Stomach (tissue), 9 donors: ENCODE measurements around the gene RAB3C. TPM values are rescaled to one million over a fixed set of nuclear protein-coding genes. Genes with fewer than 3 reads are reported as not detected.
"Not testable (repeated sequence)": the region's sequence is repeated elsewhere in the genome, so short reads cannot be mapped to it uniquely, and the experiment has no call there.

ENCODE experiments used
- DNase-seq, 2 donors: peaks; one replicate each; pipeline versions ENCODE4 v3.0.0 to v3.0.0-alpha.2; 2013 to 2019
- H3K27ac ChIP-seq, 5 donors: fragments of 200-600 bp in 4 of 5; sonication (generic) in 4 of 5; one replicate each; pipeline ENCODE4 v1.5.1; 2013 to 2019; ENCODE audit warnings: mild to moderate bottlenecking in 1 of 5, moderate library complexity in 1 of 5
- H3K27me3 ChIP-seq, 3 donors: fragments of 200-600 bp; sonication (generic); one replicate each; pipeline ENCODE4 v1.5.1; 2017 to 2019; ENCODE audit warnings: mixed run types in 1 of 3
- H3K36me3 ChIP-seq, 4 donors: fragments of 200-600 bp; sonication (generic); 1 replicate in 3 of 4; 2 replicates in 1 of 4; pipeline ENCODE4 v1.5.1; 2016 to 2019
- H3K4me1 ChIP-seq, 4 donors: fragments of 200-600 bp; sonication (generic); one replicate each; pipeline ENCODE4 v1.5.1; 2016 to 2019
- H3K4me3 ChIP-seq, 4 donors: fragments of 200-600 bp; sonication (generic) in 3 of 4; one replicate each; pipeline ENCODE4 v1.5.1; 2016 to 2019; ENCODE audit warnings: mild to moderate bottlenecking in 1 of 4
- H3K9me3 ChIP-seq, 4 donors: fragments of 200-600 bp; sonication (generic); one replicate each; pipeline ENCODE4 v1.5.1; 2016 to 2019
- EP300 ChIP-seq: sonication (generic); formaldehyde crosslinking; IDR thresholded peaks from one replicate; pipeline ENCODE4 v1.6.1; 2017; ENCODE audit warnings: antibody characterized with exemption
- POLR2A ChIP-seq, 4 donors: fragments of 450-650 bp; IDR thresholded peaks; one replicate each; pipeline ENCODE4 v1.6.1; 2016; ENCODE audit warnings: antibody characterized with exemption in 4 of 4, control low read depth in 2 of 4, mild to moderate bottlenecking in 1 of 4, moderate library complexity in 1 of 4
- POLR2AphosphoS5 ChIP-seq, 3 donors: sonication (generic); formaldehyde crosslinking; IDR thresholded peaks; one replicate each; pipeline ENCODE4 v1.6.1; 2016; ENCODE audit warnings: antibody characterized with exemption in 3 of 3
- WGBS, 5 donors: extraction: QIAGEN DNeasy Blood & Tissue Kit in 3 of 5; methylation state at CpG; one replicate each; pipeline versions ENCODE4 v1.1.5 to v1.1.7; 2013 to 2018; 5-methylcytosine and 5-hydroxymethylcytosine counted together
- intact Hi-C: fragments of 100-400 bp; cut with DNase I; formaldehyde crosslinking; loops from one replicate; pipeline ENCODE4 v1.15.1; 2023; ENCODE audit warnings: low total_unique reads
- polyA plus RNA-seq, 3 donors: library from polyadenylated mRNA; stranded (reverse); fragments of 200-250 nt; gene quantifications; one replicate each; pipeline ENCODE4 v1.2.3, GENCODE V29; 2013
- total RNA-seq, 5 donors: library from RNA; depleted of rRNA; stranded (reverse); fragments of >200 nt; gene quantifications; one replicate each; pipeline versions ENCODE4 v1.1.0 to v1.2.3, GENCODE V29; 2014 to 2016
- TF ChIP-seq, protein P1 (sequence below), 7 experiments: fragments of 450-650 bp in 4 of 7; fragments of 200-600 bp in 3 of 7; sonication (generic) in 3 of 7; IDR thresholded peaks; one replicate each; pipeline ENCODE4 v1.5.1; 2016 to 2019; ENCODE audit warnings: antibody characterized with exemption in 7 of 7, control low read depth in 2 of 7, mild to moderate bottlenecking in 1 of 7
- donor health status: healthy with polysubstance abuse.
- donor health status: Bipolar disorder and iron deficiency.
- donor health status: healthy.

Gene RAB3C
- total and polyA plus RNA-seq, 8 donors: 0.31 to 7.9 (median 2.2) TPM; not detected in 3

- DNase-seq: peak in 1 of 2 donors; percentile 15
- no peaks in the 10 kb centered on the region for H3K4me1 ChIP-seq
- H3K9me3 ChIP-seq: no peaks in the 10 kb centered on the region
- intact Hi-C loops: no loop called here
- H3K36me3 ChIP-seq: no peaks in the 10 kb centered on the region
- WGBS, 5 donors: 74 to 88% (median 80%) methylated on average over 1 of the region's 1 CpG
- no peaks in the 10 kb centered on the region for H3K27me3 ChIP-seq
- TF ChIP-seq POLR2A (IDR thresholded peaks at IDR 0.05): no peak
- TF ChIP-seq, protein P1, sequence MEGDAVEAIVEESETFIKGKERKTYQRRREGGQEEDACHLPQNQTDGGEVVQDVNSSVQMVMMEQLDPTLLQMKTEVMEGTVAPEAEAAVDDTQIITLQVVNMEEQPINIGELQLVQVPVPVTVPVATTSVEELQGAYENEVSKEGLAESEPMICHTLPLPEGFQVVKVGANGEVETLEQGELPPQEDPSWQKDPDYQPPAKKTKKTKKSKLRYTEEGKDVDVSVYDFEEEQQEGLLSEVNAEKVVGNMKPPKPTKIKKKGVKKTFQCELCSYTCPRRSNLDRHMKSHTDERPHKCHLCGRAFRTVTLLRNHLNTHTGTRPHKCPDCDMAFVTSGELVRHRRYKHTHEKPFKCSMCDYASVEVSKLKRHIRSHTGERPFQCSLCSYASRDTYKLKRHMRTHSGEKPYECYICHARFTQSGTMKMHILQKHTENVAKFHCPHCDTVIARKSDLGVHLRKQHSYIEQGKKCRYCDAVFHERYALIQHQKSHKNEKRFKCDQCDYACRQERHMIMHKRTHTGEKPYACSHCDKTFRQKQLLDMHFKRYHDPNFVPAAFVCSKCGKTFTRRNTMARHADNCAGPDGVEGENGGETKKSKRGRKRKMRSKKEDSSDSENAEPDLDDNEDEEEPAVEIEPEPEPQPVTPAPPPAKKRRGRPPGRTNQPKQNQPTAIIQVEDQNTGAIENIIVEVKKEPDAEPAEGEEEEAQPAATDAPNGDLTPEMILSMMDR (IDR thresholded peaks at IDR 0.05): no peak
- no peak for TF ChIP-seq EP300
- TF ChIP-seq POLR2AphosphoS5 (IDR thresholded peaks at IDR 0.05): no peak
- H3K27ac ChIP-seq: no peak overlapping the region
- no peak overlapping the region for H3K4me3 ChIP-seq
These were observed 125.6 kb downstream of the RAB3C start for GRCh38 chr5:58708456-58708855.

DNA sequence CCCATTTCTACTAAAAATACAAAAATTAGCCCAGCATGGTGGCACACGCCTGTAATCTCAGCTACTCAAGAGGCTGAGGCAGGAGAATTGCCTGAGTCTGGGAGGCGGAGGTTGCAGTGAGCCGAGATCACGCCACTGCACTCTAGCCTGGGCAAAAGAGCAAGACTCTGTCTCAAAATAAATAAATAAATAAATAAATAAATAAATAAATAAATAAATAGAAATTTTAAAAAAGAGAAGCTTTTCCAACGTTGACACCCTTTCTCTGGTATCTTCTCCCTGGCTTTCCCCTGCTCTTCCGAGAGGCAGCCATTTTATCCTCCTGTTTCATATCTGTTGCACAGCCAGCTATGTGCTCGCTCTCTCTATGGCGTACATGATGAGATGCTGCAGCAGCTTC is 127.5 kb downstream of the RAB3C start:
- intact Hi-C loops: not testable (repeated sequence)

DNA sequence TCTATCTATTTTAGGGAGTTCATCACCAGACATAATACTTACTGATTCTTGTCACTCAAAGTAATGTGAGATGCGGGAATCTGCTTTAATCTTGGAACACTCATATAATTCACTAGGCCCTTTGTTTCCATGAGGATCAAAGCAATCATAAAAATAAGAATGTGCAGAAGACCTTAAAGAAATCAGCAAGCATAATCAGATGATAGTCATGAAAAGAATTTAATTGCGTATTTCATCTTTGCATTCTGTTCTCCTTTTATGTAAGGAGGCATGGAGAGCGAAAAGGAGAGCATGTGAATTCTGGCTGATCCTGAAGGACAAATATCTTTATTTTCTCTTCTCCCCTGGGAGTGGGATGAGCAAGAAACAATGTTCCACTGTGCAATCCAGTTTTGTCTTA is 128.0 kb downstream of the RAB3C start:
- TF ChIP-seq POLR2AphosphoS5 (IDR thresholded peaks at IDR 0.05) (no peak), POLR2A (IDR thresholded peaks at IDR 0.05) (no peak), EP300 (no peak)
- TF ChIP-seq, protein P1 (IDR thresholded peaks at IDR 0.05): no peak
- Histone ChIP-seq H3K4me1 (no peaks in the 10 kb centered on the region), H3K36me3 (no peaks in the 10 kb centered on the region), H3K27ac (no peak overlapping the region), H3K27me3 (no peaks in the 10 kb centered on the region), H3K9me3 (peaks cover 0 to 6% (median 0%) of the 10 kb centered on the region in 4 donors), H3K4me3 (no peak overlapping the region)
- no peak for DNase-seq
- intact Hi-C loops: no loop called here
- 90 to 98% (median 96%) methylated on average over 3 of the region's 3 CpGs for WGBS, 5 donors

More for the DNA sequence above, 127.5 kb downstream of the RAB3C start:
- H3K27ac ChIP-seq, H3K36me3 ChIP-seq, H3K4me3 ChIP-seq, H3K4me1 ChIP-seq, H3K9me3 ChIP-seq, H3K27me3 ChIP-seq, DNase-seq: not testable (repeated sequence)
- 90 to 98% (median 94%) methylated on average over 8 of the region's 8 CpGs for WGBS, 5 donors

DNA sequence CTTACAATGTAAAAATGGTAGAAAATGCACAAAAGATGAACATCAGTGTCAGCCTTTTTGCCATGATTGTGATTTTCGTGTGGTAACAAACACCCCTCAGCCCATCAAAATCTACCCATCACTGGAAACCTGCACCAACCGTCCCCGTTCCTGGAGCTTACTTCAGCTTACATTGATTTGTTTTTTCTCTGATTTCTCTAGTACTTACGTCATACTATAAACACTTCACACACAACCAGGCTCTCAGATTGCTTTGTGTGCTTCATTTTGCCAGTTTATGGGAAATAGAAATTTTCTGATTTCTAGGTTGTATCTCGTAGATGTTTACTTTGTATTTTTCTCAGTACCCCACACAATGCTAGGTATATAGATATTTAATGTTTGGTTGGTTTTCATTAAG is 129.1 kb downstream of the RAB3C start:
- TF ChIP-seq, protein P1 (IDR thresholded peaks at IDR 0.05): no peak
- TF ChIP-seq POLR2A (IDR thresholded peaks at IDR 0.05) (no peak), POLR2AphosphoS5 (IDR thresholded peaks at IDR 0.05) (no peak)
- H3K36me3 ChIP-seq: no peaks in the 10 kb centered on the region
- H3K27me3 ChIP-seq: no peaks in the 10 kb centered on the region
- no peak overlapping the region for H3K4me3 ChIP-seq
- DNase-seq: no peak
- H3K4me1 ChIP-seq: no peaks in the 10 kb centered on the region
- H3K9me3 ChIP-seq: peaks cover 0 to 6% (median 0%) of the 10 kb centered on the region in 4 donors
- H3K27ac ChIP-seq: no peak overlapping the region
- WGBS, 5 donors: 81 to 93% (median 84%) methylated on average over 5 of the region's 5 CpGs
- intact Hi-C loops: no loop called here

DNA sequence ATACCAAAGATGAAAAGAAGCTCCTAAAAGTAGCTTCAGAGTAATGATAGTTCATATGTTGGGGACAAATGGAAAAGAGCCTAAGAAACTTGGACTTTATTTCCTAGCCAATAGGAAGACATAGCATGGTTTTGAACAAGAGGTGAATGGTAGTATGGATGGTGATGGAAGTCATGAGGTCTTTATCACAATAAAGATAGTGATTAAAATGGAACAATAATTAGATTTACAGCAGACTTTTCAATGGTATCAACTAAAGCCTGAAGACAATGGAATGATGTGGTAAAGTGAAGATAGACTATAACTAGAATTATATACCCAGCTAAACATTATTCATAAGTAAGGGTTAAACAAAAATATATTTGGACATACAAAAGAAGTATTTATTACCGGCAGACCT is 131.2 kb downstream of the RAB3C start:
- no peaks in the 10 kb centered on the region for H3K27me3 ChIP-seq
- no peak overlapping the region for H3K27ac ChIP-seq
- 89 to 99% (median 95%) methylated on average over 1 of the region's 1 CpG for WGBS, 5 donors
- TF ChIP-seq, protein P1 (IDR thresholded peaks at IDR 0.05): no peak
- DNase-seq: no peak
- no peaks in the 10 kb centered on the region for H3K36me3 ChIP-seq
- H3K4me1 ChIP-seq: no peaks in the 10 kb centered on the region
- intact Hi-C loops: no loop called here
- no peak overlapping the region for H3K4me3 ChIP-seq
- peaks cover 0 to 6% (median 0%) of the 10 kb centered on the region in 4 donors for H3K9me3 ChIP-seq
